Measurements from ENCODE around the gene CREG1. TPM values are rescaled to one million over a fixed set of nuclear protein-coding genes. Genes with fewer than 3 reads are reported as not detected.
A peak's percentile ranks its signal among the peaks of the same experiment; 100 is the strongest.

Gene CREG1
- total and polyA plus RNA-seq, 7 donors, result 19.2 to 118 (median 35.5) TPM

DNA sequence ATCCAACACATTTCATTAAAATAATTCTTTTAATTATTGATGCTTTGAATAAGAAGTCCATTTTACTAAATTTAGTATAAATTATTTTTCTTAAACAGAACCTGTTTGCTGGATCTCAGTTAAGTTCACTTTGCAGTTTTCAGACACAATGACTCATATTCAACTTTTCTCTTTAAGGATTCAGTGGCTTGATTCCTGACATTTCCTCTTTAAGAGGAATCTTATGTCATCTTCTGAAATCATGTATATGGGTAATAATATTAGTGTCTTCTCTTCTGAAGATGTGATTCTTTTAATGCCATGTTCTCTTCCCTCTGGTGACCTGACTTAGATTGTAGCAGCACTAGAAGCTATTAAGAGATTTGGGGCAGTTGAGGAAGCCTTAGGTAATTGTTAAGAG is 12.6 kb downstream of the CREG1 start:
- TF ChIP-seq, protein P1, sequence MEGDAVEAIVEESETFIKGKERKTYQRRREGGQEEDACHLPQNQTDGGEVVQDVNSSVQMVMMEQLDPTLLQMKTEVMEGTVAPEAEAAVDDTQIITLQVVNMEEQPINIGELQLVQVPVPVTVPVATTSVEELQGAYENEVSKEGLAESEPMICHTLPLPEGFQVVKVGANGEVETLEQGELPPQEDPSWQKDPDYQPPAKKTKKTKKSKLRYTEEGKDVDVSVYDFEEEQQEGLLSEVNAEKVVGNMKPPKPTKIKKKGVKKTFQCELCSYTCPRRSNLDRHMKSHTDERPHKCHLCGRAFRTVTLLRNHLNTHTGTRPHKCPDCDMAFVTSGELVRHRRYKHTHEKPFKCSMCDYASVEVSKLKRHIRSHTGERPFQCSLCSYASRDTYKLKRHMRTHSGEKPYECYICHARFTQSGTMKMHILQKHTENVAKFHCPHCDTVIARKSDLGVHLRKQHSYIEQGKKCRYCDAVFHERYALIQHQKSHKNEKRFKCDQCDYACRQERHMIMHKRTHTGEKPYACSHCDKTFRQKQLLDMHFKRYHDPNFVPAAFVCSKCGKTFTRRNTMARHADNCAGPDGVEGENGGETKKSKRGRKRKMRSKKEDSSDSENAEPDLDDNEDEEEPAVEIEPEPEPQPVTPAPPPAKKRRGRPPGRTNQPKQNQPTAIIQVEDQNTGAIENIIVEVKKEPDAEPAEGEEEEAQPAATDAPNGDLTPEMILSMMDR (IDR thresholded peaks at IDR 0.05), result no peak
- no peaks in the 10 kb centered on the region for H3K4me1 ChIP-seq

DNA sequence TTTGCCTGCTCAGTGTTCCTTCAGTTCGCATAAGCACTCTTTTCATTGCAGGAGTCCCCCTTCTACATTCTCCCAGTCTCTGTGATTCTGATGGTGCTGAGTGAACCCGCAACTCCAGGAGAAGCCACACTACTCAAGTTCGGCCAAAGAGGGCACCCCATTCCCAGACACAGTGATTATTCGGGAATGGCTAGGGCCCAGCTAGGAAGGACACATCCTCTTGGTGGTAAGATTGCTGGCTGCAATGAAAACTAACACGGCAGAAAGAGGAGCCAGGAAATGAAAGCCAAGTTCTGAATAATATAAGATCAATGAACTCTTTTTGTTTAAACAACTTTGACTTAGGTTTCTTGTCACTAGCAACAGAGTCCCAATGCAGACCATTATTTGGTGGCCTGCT is 14.9 kb downstream of the CREG1 start:
- H3K27me3 ChIP-seq (ENCODE audit: insufficient read depth in 3 of 3, low read length in 2 of 3), result no peaks in the 10 kb centered on the region
- ATAC-seq (no peak), DNase-seq (no peak)
- H3K36me3 ChIP-seq (ENCODE audit: insufficient read depth in 1 of 2, low read depth in 1 of 2), result peaks cover 0 to 25% of the 10 kb centered on the region in 2 donors
- no peaks in the 10 kb centered on the region for H3K4me1 ChIP-seq
- intact Hi-C loops (cut with DNase I), result loop anchor here (10.0 kb wide), 2 partner anchors 144 to 274 kb away; no protein-coding TSS in a partner anchor
- TF ChIP-seq, protein P1 (IDR thresholded peaks at IDR 0.05), result no peak
- no peaks in the 10 kb centered on the region for H3K9me3 ChIP-seq
- WGBS, 3 donors, result 44 to 58% (median 58%) methylated on average over 5 of the region's 5 CpGs
- H3K4me3 ChIP-seq, result no peak overlapping the region
- H3K27ac ChIP-seq, result no peak overlapping the region

More for the DNA sequence above, 12.6 kb downstream of the CREG1 start:
- Histone ChIP-seq H3K27me3 (ENCODE audit: insufficient read depth in 3 of 3, low read length in 2 of 3) (no peaks in the 10 kb centered on the region), H3K36me3 (ENCODE audit: insufficient read depth in 1 of 2, low read depth in 1 of 2) (peaks cover 0 to 48% of the 10 kb centered on the region in 2 donors), H3K4me3 (no peak overlapping the region), H3K27ac (no peak overlapping the region), H3K9me3 (no peaks in the 10 kb centered on the region)
- intact Hi-C loops (cut with DNase I), result no loop called here
- DNase-seq, result no peak
- ATAC-seq, result no peak

DNA sequence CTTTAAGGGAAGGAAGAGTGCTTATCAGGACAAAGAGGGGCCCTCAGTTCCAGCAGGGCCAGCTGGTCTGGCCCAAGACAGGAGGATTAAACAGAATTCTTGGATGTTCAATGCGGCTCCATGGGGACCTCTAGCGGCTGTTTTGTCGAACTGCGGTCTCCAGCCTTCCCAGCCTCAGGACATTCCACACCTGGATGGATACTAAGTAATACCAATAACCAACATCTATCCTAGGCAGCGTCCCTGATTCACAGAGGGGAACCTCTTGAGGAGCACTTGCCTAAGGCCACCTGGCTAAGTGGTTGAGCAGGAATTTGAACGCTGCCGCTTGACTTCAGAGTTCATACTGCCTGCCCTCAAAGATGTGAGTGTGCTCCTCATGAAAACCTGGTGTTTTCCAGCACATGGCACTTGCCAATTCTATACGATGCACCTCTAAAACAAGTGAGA is 19.7 kb downstream of the CREG1 start:
- TF ChIP-seq, protein P1 (IDR thresholded peaks at IDR 0.05), result peak; percentile 84
- no peaks in the 10 kb centered on the region for H3K4me1 ChIP-seq
- H3K36me3 ChIP-seq (ENCODE audit: insufficient read depth in 1 of 2, low read depth in 1 of 2), result no peaks in the 10 kb centered on the region
- intact Hi-C loops (cut with DNase I), result loop anchor here (5.0 to 10.0 kb wide), 4 partner anchors 77 to 467 kb away; no protein-coding TSS in a partner anchor
- H3K4me3 ChIP-seq, result no peak overlapping the region
- ATAC-seq (peak; percentile 76 to 91 (median 78)), DNase-seq (peak; percentile 58 to 65)
- H3K27ac ChIP-seq, result no peak overlapping the region
- H3K9me3 ChIP-seq, result no peaks in the 10 kb centered on the region
- 12 to 15% (median 13%) methylated on average over 8 of the region's 8 CpGs for WGBS, 3 donors
- no peaks in the 10 kb centered on the region for H3K27me3 ChIP-seq (ENCODE audit: insufficient read depth in 3 of 3, low read length in 2 of 3)

DNA sequence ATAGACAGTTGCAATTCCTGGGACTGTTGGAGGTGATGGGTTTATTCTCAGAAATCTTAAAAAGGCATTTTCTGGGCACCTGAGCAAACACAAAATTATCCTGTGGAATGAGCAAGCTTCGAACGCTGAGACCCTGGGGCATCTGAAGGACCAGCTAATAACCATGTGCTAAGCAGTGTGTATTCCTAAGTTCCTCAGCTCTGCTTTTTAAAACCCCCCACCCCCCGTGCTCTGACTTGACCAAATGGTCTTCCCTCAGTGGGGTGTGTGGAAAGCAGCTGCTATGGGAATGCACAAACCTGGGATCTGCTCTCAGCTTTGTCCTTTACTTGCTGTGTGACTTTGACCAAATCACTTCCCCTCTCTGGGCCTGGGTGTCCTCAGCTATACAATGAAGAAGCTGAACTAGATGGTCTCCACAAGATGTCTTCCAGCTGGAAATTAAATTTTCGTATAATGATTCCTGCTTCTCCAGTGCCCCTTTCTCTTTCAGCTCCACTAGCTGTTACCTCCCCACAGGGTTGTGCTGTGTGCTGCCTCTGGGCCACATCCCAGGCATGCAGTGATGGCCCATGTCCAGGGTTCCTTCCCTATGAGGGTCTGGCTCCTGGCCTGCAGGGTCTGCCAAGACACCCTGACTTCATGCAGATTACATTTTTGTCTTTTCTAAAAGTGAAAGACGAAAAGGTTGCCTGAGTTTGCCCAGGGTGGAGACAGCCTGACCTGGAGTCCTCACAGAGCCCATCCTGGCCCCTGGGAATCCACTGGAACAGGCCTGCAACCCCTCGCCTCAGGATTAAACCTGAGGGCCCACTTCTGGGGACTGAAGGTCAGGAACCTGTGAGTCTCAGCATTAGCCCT is 20.4 kb downstream of the CREG1 start:
- no peak overlapping the region for H3K27ac ChIP-seq
- H3K9me3 ChIP-seq, result no peaks in the 10 kb centered on the region
- DNase-seq (no peak), ATAC-seq (peak in 2 of 4 donors; percentile 12 to 18)
- intact Hi-C loops (cut with DNase I), result loop anchor here (5.0 to 10.0 kb wide), 4 partner anchors 76 to 466 kb away; no protein-coding TSS in a partner anchor
- no peaks in the 10 kb centered on the region for H3K4me1 ChIP-seq
- H3K36me3 ChIP-seq (ENCODE audit: insufficient read depth in 1 of 2, low read depth in 1 of 2), result no peaks in the 10 kb centered on the region
- H3K4me3 ChIP-seq, result no peak overlapping the region
- no peaks in the 10 kb centered on the region for H3K27me3 ChIP-seq (ENCODE audit: insufficient read depth in 3 of 3, low read length in 2 of 3)
- 73 to 83% (median 74%) methylated on average over 6 of the region's 6 CpGs for WGBS, 3 donors
- TF ChIP-seq, protein P1 (IDR thresholded peaks at IDR 0.05), result no peak
